Suppressor macrophage treated with lipopolysaccharide for 4 hours (primary cell): ENCODE measurements around the gene BID.
"Not testable (repeated sequence)": the region's sequence is repeated elsewhere in the genome, so short reads cannot be mapped to it uniquely, and the experiment has no call there.

Source experiments
- DNase-seq: peaks from one replicate; pipeline ENCODE4 v3.0.0-alpha.2; 2020

Gene BID

GRCh38 chr22:17767233-17768065 is 6.8 kb downstream of the BID start:
- DNase-seq, result peak; percentile 72

- not testable (repeated sequence) for DNase-seq
These were observed 9.4 kb downstream of the BID start for GRCh38 chr22:17764852-17765251.

GRCh38 chr22:17764036-17764435 is 10.2 kb downstream of the BID start:
- DNase-seq, result no peak

- not testable (repeated sequence) for DNase-seq
These were observed 10.8 kb downstream of the BID start for GRCh38 chr22:17763442-17763841.

- DNase-seq, result no peak
These were observed 13.2 kb downstream of the BID start for GRCh38 chr22:17761138-17761488.

GRCh38 chr22:17754233-17754925 is 19.9 kb downstream of the BID start:
- DNase-seq, result peak; percentile 45

GRCh38 chr22:17753401-17753989 is 20.8 kb downstream of the BID start:
- DNase-seq, result peak; percentile 56

- DNase-seq, result no peak
These were observed 22.7 kb downstream of the BID start for GRCh38 chr22:17751596-17751995.

GRCh38 chr22:17749605-17750395 is 24.5 kb downstream of the BID start:
- no peak for DNase-seq

GRCh38 chr22:17748555-17749353 is 25.5 kb downstream of the BID start:
- DNase-seq, result no peak

- no peak for DNase-seq
These were observed 27.4 kb downstream of the BID start for GRCh38 chr22:17746916-17747315.

GRCh38 chr22:17744430-17744829 is 29.8 kb downstream of the BID start:
- DNase-seq, result no peak

GRCh38 chr22:17743661-17744411 is 30.4 kb downstream of the BID start:
- no peak for DNase-seq

GRCh38 chr22:17742527-17742902 is 31.8 kb downstream of the BID start:
- DNase-seq, result peak; percentile 68

- DNase-seq, result no peak
These were observed 32.3 kb downstream of the BID start for GRCh38 chr22:17741866-17742526.

- DNase-seq, result no peak
These were observed 34.9 kb downstream of the BID start for GRCh38 chr22:17739196-17739975.

GRCh38 chr22:17738386-17739128 is 35.7 kb downstream of the BID start:
- DNase-seq, result no peak

- DNase-seq, result peak; percentile 40
These were observed 40.1 kb downstream of the BID start for GRCh38 chr22:17734187-17734586.

GRCh38 chr22:17733466-17733865 is 40.8 kb downstream of the BID start:
- DNase-seq, result no peak
